Hepatocyte (in vitro differentiated cells): ENCODE measurements around the gene FBXL17. TPM values are rescaled to one million over a fixed set of nuclear protein-coding genes. Genes with fewer than 3 reads are reported as not detected.

Experiments
- DNase-seq: peaks from one replicate; pipeline ENCODE4 v3.0.0-alpha.2; 2016; ENCODE audit warnings: low spot score
- H2AFZ ChIP-seq: fragments of 200-600 bp; sonication (generic); 2 replicates; pipeline ENCODE4 v1.6.0; 2016; ENCODE audit warnings: antibody characterized with exemption, mild to moderate bottlenecking
- H3K27ac ChIP-seq: fragments of 200-600 bp; sonication (generic); 2 replicates; pipeline ENCODE4 v1.5.1; 2016; ENCODE audit warnings: mild to moderate bottlenecking
- H3K27me3 ChIP-seq: fragments of 200-600 bp; sonication (generic); 2 replicates; pipeline ENCODE4 v1.6.1; 2016
- H3K36me3 ChIP-seq: fragments of 200-600 bp; sonication (generic); replicated peaks from 2 replicates; pipeline ENCODE4 v1.5.1; 2016; ENCODE audit warnings: low read depth; ENCODE audit not compliant: insufficient read depth
- H3K4me1 ChIP-seq: fragments of 200-600 bp; sonication (generic); 2 replicates; pipeline ENCODE4 v1.5.1; 2016; ENCODE audit warnings: mild to moderate bottlenecking, moderate library complexity; ENCODE audit not compliant: insufficient read depth
- H3K4me2 ChIP-seq: fragments of 200-600 bp; sonication (generic); 2 replicates; pipeline ENCODE4 v1.6.0; 2016
- H3K4me3 ChIP-seq: fragments of 200-600 bp; sonication (generic); 2 replicates; pipeline ENCODE4 v1.5.1; 2016; ENCODE audit warnings: mild to moderate bottlenecking
- H3K79me2 ChIP-seq: fragments of 200-600 bp; sonication (generic); 2 replicates; pipeline ENCODE4 v1.6.0; 2017; ENCODE audit warnings: mild to moderate bottlenecking
- H3K9me2 ChIP-seq: fragments of 200-600 bp; sonication (generic); replicated peaks from 2 replicates; pipeline ENCODE4 v1.6.0; 2017; ENCODE audit warnings: mild to moderate bottlenecking; ENCODE audit not compliant: insufficient read depth
- H3K9me3 ChIP-seq: fragments of 200-600 bp; sonication (generic); 2 replicates; pipeline ENCODE4 v1.5.1; 2016; ENCODE audit warnings: low read depth, mild to moderate bottlenecking
- H4K20me1 ChIP-seq: fragments of 200-600 bp; sonication (generic); 2 replicates; pipeline ENCODE4 v1.6.0; 2016; ENCODE audit warnings: mild to moderate bottlenecking; ENCODE audit not compliant: insufficient read depth, poor library complexity, severe bottlenecking
- CTCF ChIP-seq: fragments of 200-600 bp; sonication (generic); IDR thresholded peaks from 2 replicates; pipeline ENCODE4 v1.5.1; 2016; ENCODE audit warnings: antibody characterized with exemption, mild to moderate bottlenecking; ENCODE audit not compliant: poor library complexity
- EZH2 ChIP-seq: fragments of 200-600 bp; sonication (generic); IDR thresholded peaks from 2 replicates; pipeline ENCODE4 v1.6.1; 2016; ENCODE audit warnings: antibody characterized with exemption, mild to moderate bottlenecking, borderline replicate concordance
- EZH2phosphoT487 ChIP-seq: fragments of 200-600 bp; sonication (generic); IDR thresholded peaks from one replicate; pipeline ENCODE4 v1.6.1; 2018; ENCODE audit warnings: antibody characterized with exemption, mild to moderate bottlenecking, low read depth, moderate library complexity; ENCODE audit not compliant: unreplicated experiment, severe bottlenecking
- WGBS: methylation state at CpG from one replicate; pipeline ENCODE4 v1.1.6; 2016; ENCODE audit warnings: low lambda C conversion rate; ENCODE audit errors: missing lambda C conversion rate; 5-methylcytosine and 5-hydroxymethylcytosine counted together
- polyA plus RNA-seq: library from polyadenylated mRNA; unstranded; fragments of >200 nt; fragmentation: Nextera tagmentation; extraction: Ambion mirVana; gene quantifications from 2 replicates; pipeline ENCODE4 v1.2.1, GENCODE V29; 2016
- total RNA-seq: library from RNA; depleted of rRNA; stranded (reverse); fragments of >200 nt; gene quantifications from 2 replicates; pipeline ENCODE4 v1.2.3, GENCODE V29; 2014

FBXL17 gene
- total and polyA plus RNA-seq, 2 experiments from 2014 or later: 12.5 to 18.2 TPM

- Histone ChIP-seq H4K20me1 (no peaks in the 10 kb centered on the region), H3K79me2 (no peaks in the 10 kb centered on the region), H3K4me1 (no peaks in the 10 kb centered on the region), H3K9me2 (no peaks in the 10 kb centered on the region), H3K4me3 (no peak overlapping the region), H3K4me2 (no peak overlapping the region), H3K36me3 (no peaks in the 10 kb centered on the region), H3K27me3 (no peaks in the 10 kb centered on the region), H3K9me3 (no peaks in the 10 kb centered on the region), H2AFZ (no peak overlapping the region), H3K27ac (no peak overlapping the region)
- no peak for DNase-seq
- TF ChIP-seq CTCF (no peak), EZH2phosphoT487 (no peak), EZH2 (no peak)
- 83% methylated on average over 3 of the region's 3 CpGs for WGBS
These were observed 256.0 kb downstream of the FBXL17 start for GRCh38 chr5:108125771-108126511.

- 88% methylated on average over 4 of the region's 4 CpGs for WGBS
- Histone ChIP-seq H3K4me2 (no peak overlapping the region), H3K4me1 (no peaks in the 10 kb centered on the region), H3K27me3 (no peaks in the 10 kb centered on the region), H3K9me3 (no peaks in the 10 kb centered on the region), H3K36me3 (no peaks in the 10 kb centered on the region), H4K20me1 (no peaks in the 10 kb centered on the region), H3K4me3 (no peak overlapping the region), H2AFZ (no peak overlapping the region), H3K27ac (no peak overlapping the region), H3K79me2 (no peaks in the 10 kb centered on the region), H3K9me2 (no peaks in the 10 kb centered on the region)
- no peak for DNase-seq
- no peak for TF ChIP-seq EZH2phosphoT487
- no peak for TF ChIP-seq EZH2
- no peak for TF ChIP-seq CTCF
These were observed 257.3 kb downstream of the FBXL17 start for GRCh38 chr5:108124596-108124995.

DNA sequence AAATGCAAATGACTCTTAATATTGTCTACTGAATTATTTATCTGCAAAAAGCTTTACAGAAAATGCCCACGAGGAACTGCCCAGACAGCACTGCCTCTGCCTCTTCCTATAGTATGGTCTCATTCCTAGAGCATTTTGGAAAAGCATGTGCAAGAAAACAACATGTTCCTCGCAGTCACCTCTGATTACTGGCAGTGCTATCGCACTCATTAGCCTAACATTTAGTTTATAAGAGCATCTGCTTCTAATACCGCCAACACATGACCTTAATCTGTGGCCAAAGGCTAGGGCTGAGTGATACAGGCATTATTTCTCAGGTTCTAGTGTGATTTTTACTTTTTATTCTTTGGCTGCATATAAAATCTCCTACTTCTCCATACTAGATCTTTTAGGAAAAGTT, 259.2 kb downstream of the FBXL17 start:
- WGBS: 80% methylated on average over 4 of the region's 4 CpGs
- H3K36me3 ChIP-seq: no peaks in the 10 kb centered on the region
- H3K4me2 ChIP-seq: no peak overlapping the region

More for the DNA sequence above, 259.2 kb downstream of the FBXL17 start:
- Histone ChIP-seq H3K9me2 (no peaks in the 10 kb centered on the region), H4K20me1 (no peaks in the 10 kb centered on the region), H2AFZ (no peak overlapping the region), H3K27ac (no peak overlapping the region), H3K4me1 (no peaks in the 10 kb centered on the region), H3K9me3 (no peaks in the 10 kb centered on the region), H3K27me3 (no peaks in the 10 kb centered on the region), H3K4me3 (no peak overlapping the region), H3K79me2 (no peaks in the 10 kb centered on the region)
- no peak for DNase-seq
- no peak for TF ChIP-seq EZH2
- no peak for TF ChIP-seq EZH2phosphoT487
- TF ChIP-seq CTCF: no peak
